ENCODE data around the gene CCL18. TPM values are rescaled to one million over a fixed set of nuclear protein-coding genes. Genes with fewer than 3 reads are reported as not detected.

CCL18 gene
- total RNA-seq, 2 experiments from 2014 or later, result not detected

DNA sequence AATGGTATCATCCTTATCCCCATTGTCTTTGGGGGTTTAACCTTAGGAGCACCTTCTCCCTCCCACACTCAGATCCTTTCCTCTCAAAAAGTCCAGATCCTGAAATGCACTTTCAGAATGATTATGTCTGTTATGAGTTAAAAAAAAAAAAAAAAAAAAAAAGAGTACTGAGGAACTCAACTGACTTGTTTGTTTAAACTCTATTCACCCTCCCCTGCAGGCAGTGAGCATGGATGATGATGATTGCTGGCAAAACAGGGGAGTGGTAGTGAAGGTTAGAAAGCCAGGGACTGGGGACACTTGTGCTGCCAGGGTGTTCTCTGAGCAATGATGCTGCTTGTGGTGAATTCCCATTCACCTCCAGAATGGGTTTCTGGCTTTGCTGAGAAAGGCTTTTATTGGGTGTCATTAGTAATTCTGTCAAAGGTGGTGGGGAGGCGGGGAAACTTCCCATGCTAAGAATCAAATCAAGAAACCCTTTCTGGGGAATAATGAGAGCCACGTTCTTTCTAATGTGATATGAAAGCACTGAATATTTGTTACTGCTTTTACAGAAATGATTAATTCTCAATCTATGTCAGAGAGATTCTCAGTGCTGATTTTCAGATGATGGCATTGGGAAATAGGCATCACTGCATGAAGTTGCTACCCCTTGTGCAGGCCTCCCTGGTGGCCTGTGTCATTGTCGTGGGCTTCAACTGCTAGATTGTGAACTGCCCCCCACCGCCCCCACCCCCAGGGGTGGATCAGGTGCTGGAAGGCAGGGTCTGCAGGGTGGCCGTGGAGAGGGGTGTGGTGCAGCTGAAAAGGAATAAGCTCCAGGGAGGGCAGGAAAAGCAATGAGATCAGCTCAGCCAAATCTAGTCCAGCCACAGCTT is 53.7 kb downstream of the CCL18 start:
- CTCF ChIA-PET (ENCODE audit: unreplicated experiment), result interaction anchor here (0.6 kb wide), 1 partner anchor 83 kb away, joined by 3 read pairs; no protein-coding TSS in a partner anchor
- no peaks in the 10 kb centered on the region for H3K9me2 ChIP-seq (ENCODE audit: insufficient read depth, low read length)
- no peak for TF ChIP-seq EZH2phosphoT487 (IDR thresholded peaks at IDR 0.05; ENCODE audit: borderline replicate concordance, low read depth, low read length)
- TF ChIP-seq, protein P1, sequence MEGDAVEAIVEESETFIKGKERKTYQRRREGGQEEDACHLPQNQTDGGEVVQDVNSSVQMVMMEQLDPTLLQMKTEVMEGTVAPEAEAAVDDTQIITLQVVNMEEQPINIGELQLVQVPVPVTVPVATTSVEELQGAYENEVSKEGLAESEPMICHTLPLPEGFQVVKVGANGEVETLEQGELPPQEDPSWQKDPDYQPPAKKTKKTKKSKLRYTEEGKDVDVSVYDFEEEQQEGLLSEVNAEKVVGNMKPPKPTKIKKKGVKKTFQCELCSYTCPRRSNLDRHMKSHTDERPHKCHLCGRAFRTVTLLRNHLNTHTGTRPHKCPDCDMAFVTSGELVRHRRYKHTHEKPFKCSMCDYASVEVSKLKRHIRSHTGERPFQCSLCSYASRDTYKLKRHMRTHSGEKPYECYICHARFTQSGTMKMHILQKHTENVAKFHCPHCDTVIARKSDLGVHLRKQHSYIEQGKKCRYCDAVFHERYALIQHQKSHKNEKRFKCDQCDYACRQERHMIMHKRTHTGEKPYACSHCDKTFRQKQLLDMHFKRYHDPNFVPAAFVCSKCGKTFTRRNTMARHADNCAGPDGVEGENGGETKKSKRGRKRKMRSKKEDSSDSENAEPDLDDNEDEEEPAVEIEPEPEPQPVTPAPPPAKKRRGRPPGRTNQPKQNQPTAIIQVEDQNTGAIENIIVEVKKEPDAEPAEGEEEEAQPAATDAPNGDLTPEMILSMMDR (conservative IDR thresholded peaks at IDR 0.05; ENCODE audit: low read length), result no peak
- POLR2A ChIA-PET, result interaction anchor here (0.8 to 2.3 kb wide), 3 partner anchors 8 to 28 kb away, joined by 3 to 8 read pairs (median 4); no protein-coding TSS in a partner anchor
- no peak overlapping the region for H3K4me2 ChIP-seq (ENCODE audit: low read length)
- DNase-seq (ENCODE audit: low spot score), result no peak
- no peaks in the 10 kb centered on the region for H3K79me2 ChIP-seq (ENCODE audit: insufficient read depth, low read depth, low read length)
- H4K20me1 ChIP-seq (ENCODE audit: insufficient read depth, low read length), result no peaks in the 10 kb centered on the region
- H2AFZ ChIP-seq (ENCODE audit: low read length), result no peak overlapping the region
- no peaks in the 10 kb centered on the region for H3K9me3 ChIP-seq (ENCODE audit: low read length)
- no peak overlapping the region for H3K27ac ChIP-seq (ENCODE audit: low read depth, low read length, poor library complexity, severe bottlenecking)
- H3K4me3 ChIP-seq (ENCODE audit: low read depth, low read length, poor library complexity, severe bottlenecking), result no peak overlapping the region
- BruUV-seq (replicated peaks), result no TSS peak
- H3K4me1 ChIP-seq (ENCODE audit: insufficient read depth, low read length, poor library complexity, severe bottlenecking), result no peaks in the 10 kb centered on the region
- intact Hi-C loops (cut with micrococcal nuclease; ENCODE audit: unreplicated experiment), result no loop called here
- H3K36me3 ChIP-seq (ENCODE audit: insufficient read depth, low read length), result no peaks in the 10 kb centered on the region

DNA sequence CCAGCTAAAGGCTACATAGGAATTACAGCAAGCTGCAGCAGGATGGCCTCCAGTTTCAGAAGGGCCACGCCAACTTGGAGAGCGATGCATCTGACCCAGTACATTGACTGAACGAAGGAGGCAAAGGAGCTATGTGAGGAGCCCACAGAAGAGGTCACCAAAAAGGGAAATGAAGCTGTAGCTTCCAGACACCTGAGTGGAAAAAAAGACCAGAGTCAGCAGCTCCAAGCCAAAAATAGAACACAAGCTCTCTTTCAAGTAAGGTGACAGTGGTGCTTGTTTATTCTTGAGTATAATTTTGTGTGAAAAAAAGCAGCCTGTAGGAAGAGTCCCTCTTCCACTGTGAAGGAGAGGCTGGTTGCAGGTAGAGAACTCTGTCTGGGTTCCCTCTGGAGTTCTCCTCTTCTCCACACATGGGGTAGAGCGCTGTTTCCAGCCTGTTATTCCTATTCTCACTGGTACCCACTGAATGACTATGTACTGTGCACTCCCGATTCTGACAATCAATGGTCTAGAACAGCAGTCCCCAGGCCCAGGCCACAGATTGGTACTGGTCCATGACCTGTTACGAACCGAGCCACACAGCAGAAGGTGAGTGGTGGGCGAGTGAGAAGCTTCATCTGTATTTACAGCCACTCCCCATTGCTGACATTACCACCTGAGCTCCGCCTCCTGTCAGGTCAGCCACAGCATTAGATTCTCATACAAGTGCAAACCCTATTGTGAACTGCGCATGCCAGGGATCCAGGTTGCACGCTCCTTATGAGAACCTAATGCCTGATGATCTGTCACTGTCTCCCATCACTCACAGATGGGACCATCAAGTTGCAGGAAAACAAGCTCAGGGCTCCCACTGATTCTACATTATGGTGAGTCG is 54.6 kb downstream of the CCL18 start:
- no peak overlapping the region for H3K27ac ChIP-seq (ENCODE audit: low read depth, low read length, poor library complexity, severe bottlenecking)
- no peaks in the 10 kb centered on the region for H3K36me3 ChIP-seq (ENCODE audit: insufficient read depth, low read length)
- BruUV-seq (replicated peaks), result no TSS peak
- H3K4me3 ChIP-seq (ENCODE audit: low read depth, low read length, poor library complexity, severe bottlenecking), result no peak overlapping the region
- no peaks in the 10 kb centered on the region for H3K9me2 ChIP-seq (ENCODE audit: insufficient read depth, low read length)
- ChIA-PET CTCF (ENCODE audit: unreplicated experiment) (interaction anchor here (0.6 kb wide), 1 partner anchor 82 kb away, joined by 3 read pairs; no protein-coding TSS in a partner anchor), POLR2A (interaction anchor here (0.6 to 2.3 kb wide), 5 partner anchors 9 to 27 kb away, joined by 3 to 8 read pairs (median 3); no protein-coding TSS in a partner anchor)
- TF ChIP-seq, protein P1 (conservative IDR thresholded peaks at IDR 0.05; ENCODE audit: low read length), result no peak; the same call in 1 of the 2 replicates
- no peak for TF ChIP-seq EZH2phosphoT487 (IDR thresholded peaks at IDR 0.05; ENCODE audit: borderline replicate concordance, low read depth, low read length)
- H3K79me2 ChIP-seq (ENCODE audit: insufficient read depth, low read depth, low read length), result no peaks in the 10 kb centered on the region
- intact Hi-C loops (cut with micrococcal nuclease; ENCODE audit: unreplicated experiment), result no loop called here
- H2AFZ ChIP-seq (ENCODE audit: low read length), result no peak overlapping the region
- H3K9me3 ChIP-seq (ENCODE audit: low read length), result no peaks in the 10 kb centered on the region
- DNase-seq (ENCODE audit: low spot score), result no peak
- H4K20me1 ChIP-seq (ENCODE audit: insufficient read depth, low read length), result no peaks in the 10 kb centered on the region
- H3K4me2 ChIP-seq (ENCODE audit: low read length), result no peak overlapping the region
- H3K4me1 ChIP-seq (ENCODE audit: insufficient read depth, low read length, poor library complexity, severe bottlenecking), result no peaks in the 10 kb centered on the region
